T-helper 17 cell (primary cell): Measurements from ENCODE around the gene BRD3OS. TPM values are rescaled to one million over a fixed set of nuclear protein-coding genes. Genes with fewer than 3 reads are reported as not detected.

Experiments used
- ATAC-seq: fragments of 150-1000 bp; cut with Tn5 transposase; 2 replicates; pipeline ENCODE4 v1.10.0; 2021; ENCODE audit warnings: mild to moderate bottlenecking, moderate library complexity
- DNase-seq, 3 donors: peaks; one replicate each; pipeline versions ENCODE4 v3.0.0 to v3.0.0-alpha.2; 2020 to 2021
- H3K9me3 ChIP-seq: one replicate; pipeline ENCODE4 v1.7.0; 2013; ENCODE audit warnings: low read length, mild to moderate bottlenecking; ENCODE audit not compliant: control insufficient read depth, poor library complexity, severe bottlenecking
- H3K27ac Mint-ChIP-seq: one replicate; pipeline ENCODE4 v1.8.0; 2022; ENCODE audit warnings: mild to moderate bottlenecking, moderate library complexity, mixed read lengths
- H3K27me3 Mint-ChIP-seq: one replicate; pipeline ENCODE4 v1.8.0; 2022; ENCODE audit warnings: mixed read lengths
- H3K36me3 Mint-ChIP-seq: one replicate; pipeline ENCODE4 v1.8.0; 2022; ENCODE audit warnings: low read depth, mixed read lengths
- H3K4me1 Mint-ChIP-seq: one replicate; pipeline ENCODE4 v1.8.0; 2022; ENCODE audit warnings: mild to moderate bottlenecking, mixed read lengths
- H3K4me3 Mint-ChIP-seq: one replicate; pipeline ENCODE4 v1.8.0; 2022; ENCODE audit warnings: mild to moderate bottlenecking, moderate library complexity, mixed read lengths
- total RNA-seq, 4 donors: library from RNA in 2 of 4; stranded (reverse) in 2 of 4; gene quantifications; one replicate each; pipeline ENCODE4 v1.2.3 and lab custom pipeline; 2022 to 2026

Gene BRD3OS
- total RNA-seq, 2 donors from 2014 or later = 7.7 to 10.2 TPM

- peaks cover 16% of the 10 kb centered on the region for H3K27me3 Mint-ChIP-seq
- ATAC-seq (no peak), DNase-seq (no peak)
- no peaks in the 10 kb centered on the region for H3K9me3 ChIP-seq
- no peak overlapping the region for H3K4me3 Mint-ChIP-seq
- H3K4me1 Mint-ChIP-seq = no peaks in the 10 kb centered on the region
- no peak overlapping the region for H3K27ac Mint-ChIP-seq
- H3K36me3 Mint-ChIP-seq = peaks cover 2% of the 10 kb centered on the region
Observed at GRCh38 chr9:134004881-134005280, 20.4 kb upstream of the BRD3OS start.

GRCh38 chr9:134005381-134005780 is 19.9 kb upstream of the BRD3OS start:
- H3K36me3 Mint-ChIP-seq = peaks cover 2% of the 10 kb centered on the region
- H3K27me3 Mint-ChIP-seq = peaks cover 16% of the 10 kb centered on the region
- H3K4me1 Mint-ChIP-seq = no peaks in the 10 kb centered on the region
- H3K9me3 ChIP-seq = no peaks in the 10 kb centered on the region
- no peak overlapping the region for H3K27ac Mint-ChIP-seq
- ATAC-seq (no peak), DNase-seq (no peak)
- no peak overlapping the region for H3K4me3 Mint-ChIP-seq

GRCh38 chr9:134007150-134007549 is 18.1 kb upstream of the BRD3OS start:
- Mint-ChIP-seq H3K36me3 (peaks cover 2% of the 10 kb centered on the region), H3K4me3 (no peak overlapping the region), H3K27me3 (peaks cover 11% of the 10 kb centered on the region)

GRCh38 chr9:134007571-134007970 is 17.7 kb upstream of the BRD3OS start:
- ATAC-seq = no peak
- no peak overlapping the region for H3K27ac Mint-ChIP-seq
- DNase-seq = no peak
- H3K36me3 Mint-ChIP-seq = peaks cover 2% of the 10 kb centered on the region
- no peaks in the 10 kb centered on the region for H3K4me1 Mint-ChIP-seq
- H3K4me3 Mint-ChIP-seq = no peak overlapping the region
- peaks cover 11% of the 10 kb centered on the region for H3K27me3 Mint-ChIP-seq
- no peaks in the 10 kb centered on the region for H3K9me3 ChIP-seq

More at GRCh38 chr9:134007150-134007549, 18.1 kb upstream of the BRD3OS start:
- ATAC-seq (no peak), DNase-seq (no peak)
- no peak overlapping the region for H3K27ac Mint-ChIP-seq
- no peaks in the 10 kb centered on the region for H3K9me3 ChIP-seq
- no peaks in the 10 kb centered on the region for H3K4me1 Mint-ChIP-seq

GRCh38 chr9:134010310-134011173 is 14.7 kb upstream of the BRD3OS start:
- Mint-ChIP-seq H3K4me3 (no peak overlapping the region), H3K4me1 (no peaks in the 10 kb centered on the region), H3K27ac (peak overlapping the region; percentile 43), H3K27me3 (peaks cover 11% of the 10 kb centered on the region), H3K36me3 (no peaks in the 10 kb centered on the region)
- ATAC-seq (no peak), DNase-seq (no peak)
- H3K9me3 ChIP-seq = no peaks in the 10 kb centered on the region

- H3K4me1 Mint-ChIP-seq = no peaks in the 10 kb centered on the region
- no peak overlapping the region for H3K4me3 Mint-ChIP-seq
- DNase-seq (no peak), ATAC-seq (no peak)
- no peaks in the 10 kb centered on the region for H3K36me3 Mint-ChIP-seq
- no peaks in the 10 kb centered on the region for H3K9me3 ChIP-seq
- peaks cover 11% of the 10 kb centered on the region for H3K27me3 Mint-ChIP-seq
- H3K27ac Mint-ChIP-seq = no peak overlapping the region
Observed at GRCh38 chr9:134011401-134011800, 13.9 kb upstream of the BRD3OS start.

- Mint-ChIP-seq H3K27ac (no peak overlapping the region), H3K4me3 (no peak overlapping the region), H3K27me3 (no peaks in the 10 kb centered on the region), H3K36me3 (no peaks in the 10 kb centered on the region), H3K4me1 (no peaks in the 10 kb centered on the region)
- ATAC-seq = no peak
- DNase-seq = no peak
- H3K9me3 ChIP-seq = no peaks in the 10 kb centered on the region
Observed at GRCh38 chr9:134014946-134015345, 10.3 kb upstream of the BRD3OS start.

- Mint-ChIP-seq H3K4me1 (peaks cover 15% of the 10 kb centered on the region), H3K4me3 (peak overlapping the region; percentile 86), H3K27ac (peak overlapping the region; percentile 25), H3K36me3 (no peaks in the 10 kb centered on the region), H3K27me3 (no peaks in the 10 kb centered on the region)
- ATAC-seq (no peak), DNase-seq (no peak)
- H3K9me3 ChIP-seq = no peaks in the 10 kb centered on the region
Observed at GRCh38 chr9:134024214-134024792, 978 bp upstream of the BRD3OS start.

- Mint-ChIP-seq H3K27me3 (no peaks in the 10 kb centered on the region), H3K4me1 (peaks cover 15% of the 10 kb centered on the region), H3K27ac (peak overlapping the region; percentile 24), H3K4me3 (peak overlapping the region; percentile 86), H3K36me3 (no peaks in the 10 kb centered on the region)
- DNase-seq (peak; percentile 31 to 37 (median 33)), ATAC-seq (peak; percentile 39)
- no peaks in the 10 kb centered on the region for H3K9me3 ChIP-seq
Observed at GRCh38 chr9:134025606-134026541, 593 bp downstream of the BRD3OS start.

GRCh38 chr9:134026581-134026980 is 1.3 kb downstream of the BRD3OS start:
- ATAC-seq = no peak
- no peaks in the 10 kb centered on the region for H3K27me3 Mint-ChIP-seq

GRCh38 chr9:134026981-134027380 is 1.7 kb downstream of the BRD3OS start:
- peaks cover 15% of the 10 kb centered on the region for H3K4me1 Mint-ChIP-seq
- no peak overlapping the region for H3K27ac Mint-ChIP-seq
- no peaks in the 10 kb centered on the region for H3K27me3 Mint-ChIP-seq
- no peaks in the 10 kb centered on the region for H3K36me3 Mint-ChIP-seq
- H3K9me3 ChIP-seq = no peaks in the 10 kb centered on the region
- H3K4me3 Mint-ChIP-seq = peak overlapping the region; percentile 56
- no peak for DNase-seq
- no peak for ATAC-seq

More at GRCh38 chr9:134026581-134026980, 1.3 kb downstream of the BRD3OS start:
- peaks cover 15% of the 10 kb centered on the region for H3K4me1 Mint-ChIP-seq
- H3K27ac Mint-ChIP-seq = peak overlapping the region; percentile 24
- H3K9me3 ChIP-seq = no peaks in the 10 kb centered on the region
- no peaks in the 10 kb centered on the region for H3K36me3 Mint-ChIP-seq
- H3K4me3 Mint-ChIP-seq = peak overlapping the region; percentile 86
- DNase-seq = no peak

- no peaks in the 10 kb centered on the region for H3K36me3 Mint-ChIP-seq
- no peaks in the 10 kb centered on the region for H3K27me3 Mint-ChIP-seq
- peak overlapping the region; percentile 85 for H3K27ac Mint-ChIP-seq
- peaks cover 15% of the 10 kb centered on the region for H3K4me1 Mint-ChIP-seq
- no peak for DNase-seq
- no peaks in the 10 kb centered on the region for H3K9me3 ChIP-seq
- H3K4me3 Mint-ChIP-seq = no peak overlapping the region
- no peak for ATAC-seq
Observed at GRCh38 chr9:134027561-134027960, 2.3 kb downstream of the BRD3OS start.

- DNase-seq (no peak), ATAC-seq (no peak)
- Mint-ChIP-seq H3K27ac (peak overlapping the region; percentile 85), H3K27me3 (no peaks in the 10 kb centered on the region), H3K4me1 (peaks cover 15% of the 10 kb centered on the region), H3K4me3 (no peak overlapping the region), H3K36me3 (no peaks in the 10 kb centered on the region)
- H3K9me3 ChIP-seq = no peaks in the 10 kb centered on the region
Observed at GRCh38 chr9:134028076-134028475, 2.8 kb downstream of the BRD3OS start.
